ENCODE measurements around the gene MED13L. TPM values are rescaled to one million over a fixed set of nuclear protein-coding genes. Genes with fewer than 3 reads are reported as not detected.

The MED13L gene
- total and polyA plus RNA-seq, 2 of the 4 experiments (the other 2 are of a cell fraction), result 17.9 to 49.1 TPM

GRCh38 chr12:116304621-116305020, 27.1 kb upstream of the MED13L start:
- CTCF ChIA-PET, result interaction anchor here (0.5 kb wide), 1 partner anchor 587 kb away, joined by 4 read pairs; no protein-coding TSS in a partner anchor
- dilution Hi-C loops (cut with HindIII; ENCODE audit: low sequenced_read_pairs, unreplicated experiment), result no loop called here
- Histone ChIP-seq H3K18ac (ENCODE audit: low read depth, low read length) (no peak overlapping the region), H3K9me3 (ENCODE audit: control insufficient read depth, insufficient read depth, low read length) (no peaks in the 10 kb centered on the region), H3K4me1 (ENCODE audit: control insufficient read depth, insufficient read depth, low read length) (peaks cover 4% of the 10 kb centered on the region; the same call in 1 of the 2 replicates), H2BK20ac (ENCODE audit: low read depth, low read length) (no peak overlapping the region), H4K91ac (ENCODE audit: insufficient read depth, low read depth, low read length) (no peak overlapping the region), H3K23ac (ENCODE audit: low read depth, low read length) (no peak overlapping the region), H2AK9ac (replicated peaks; ENCODE audit: low read depth, low read length, poor library complexity) (no peak overlapping the region), H4K20me1 (ENCODE audit: insufficient read depth, low read length) (no peaks in the 10 kb centered on the region), H3K9me1 (ENCODE audit: insufficient read depth, low read length) (no peaks in the 10 kb centered on the region), H2BK5ac (ENCODE audit: low read depth, low read length, poor library complexity, severe bottlenecking) (no peak overlapping the region), H3K4ac (ENCODE audit: low read depth, low read length) (no peak overlapping the region), H3K27ac (ENCODE audit: insufficient read depth, low read length) (no peak overlapping the region), H3K79me1 (ENCODE audit: low read depth in 1 of 2, low read length in 2 of 2) (no peaks in the 10 kb centered on the region), H2BK15ac (ENCODE audit: low read depth, low read length) (no peak overlapping the region), H2AFZ (replicated peaks; ENCODE audit: low read length, poor library complexity) (no peak overlapping the region), H3K56ac (ENCODE audit: extremely low read depth, insufficient read depth, low read length) (no peak overlapping the region), H3K14ac (replicated peaks; ENCODE audit: low read depth, low read length) (no peak overlapping the region), H3K27me3 (ENCODE audit: control insufficient read depth, insufficient read depth, low read length) (no peaks in the 10 kb centered on the region), H3K4me2 (ENCODE audit: low read depth, low read length) (no peak overlapping the region), H3K36me3 (ENCODE audit: control insufficient read depth, insufficient read depth, low read length) (no peaks in the 10 kb centered on the region), H3K9ac (ENCODE audit: low read depth, low read length) (no peak overlapping the region), H3K4me3 (ENCODE audit: insufficient read depth, low read depth, low read length) (no peak overlapping the region), H4K8ac (ENCODE audit: low read depth in 2 of 2, low read length in 2 of 2) (no peak overlapping the region), H2AK5ac (ENCODE audit: low read depth, low read length) (no peak overlapping the region), H2BK120ac (ENCODE audit: low read depth, low read length) (no peak overlapping the region), H4K5ac (ENCODE audit: low read depth, low read length) (no peak overlapping the region)
- ATAC-seq (ENCODE audit: low read depth) (no peak), DNase-seq (no peak)
- no TSS peak for BruUV-seq (replicated peaks)
- WGBS, 2 experiments (ENCODE audit: extremely low coverage in 2 of 2, insufficient read length in 1 of 2), result 94% methylated on average over 2 of the region's 4 CpGs; no CpG with 5 or more reads in 1 of the 2 experiments
- in situ Hi-C loops (cut with MboI; ENCODE audit: low sequenced_read_pairs), result no loop called here
- intact Hi-C loops (cut with micrococcal nuclease), result no loop called here
- no peak for TF ChIP-seq USF2 (IDR thresholded peaks at IDR 0.05; ENCODE audit: low read depth, low read length)
- TF ChIP-seq BHLHE40 (IDR thresholded peaks at IDR 0.05; ENCODE audit: low read depth, low read length), result no peak
- TF ChIP-seq RCOR1 (IDR thresholded peaks at IDR 0.05; ENCODE audit: insufficient replicate concordance, low read length), result no peak
- no peak for TF ChIP-seq FOS (IDR thresholded peaks at IDR 0.05; ENCODE audit: low read depth, low read length)
- POLR2A ChIA-PET (ENCODE audit: unreplicated experiment), result no interaction called here
